ENCODE results near the gene NT5E.

The NT5E gene

DNA sequence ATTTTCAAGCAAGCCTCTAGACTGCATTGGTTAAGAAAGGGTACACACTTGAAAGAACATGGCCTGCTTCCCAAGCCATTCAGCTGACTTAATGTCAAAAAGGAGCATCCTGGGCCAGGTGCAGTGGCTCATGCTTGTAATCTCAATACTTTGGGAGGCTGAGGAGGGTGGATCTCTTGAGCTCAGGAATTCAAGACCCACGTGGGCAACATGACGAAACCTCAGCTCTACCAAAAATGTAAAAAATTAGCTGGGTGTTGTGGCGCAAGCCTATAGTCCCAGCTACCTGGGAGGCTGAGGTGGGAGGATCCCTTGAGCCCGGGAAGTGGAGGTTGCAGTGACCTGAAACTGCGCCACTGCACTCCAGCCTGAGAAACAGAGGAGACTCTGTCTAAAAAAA lies 26.9 kb upstream of the NT5E start:
- DNase-seq, result no peak

DNA sequence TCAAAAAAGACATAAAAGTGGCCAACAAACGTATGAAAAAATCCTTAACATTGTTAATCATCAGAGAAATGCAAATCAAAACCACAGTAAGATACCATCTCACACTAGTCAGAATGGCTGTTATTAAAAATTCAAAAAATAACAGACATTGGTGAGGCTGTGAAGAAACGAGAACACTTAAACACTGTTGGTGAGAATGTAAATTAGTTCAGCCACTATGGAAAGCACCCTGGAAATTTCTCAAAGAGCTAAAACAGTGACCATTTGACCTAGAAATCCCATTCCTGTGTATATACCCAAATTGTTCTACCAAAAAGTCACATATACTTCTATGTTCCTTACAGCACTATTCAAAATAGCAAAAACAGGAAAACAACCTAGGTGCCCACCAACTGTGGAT lies 24.9 kb upstream of the NT5E start:
- DNase-seq, result no peak

DNA sequence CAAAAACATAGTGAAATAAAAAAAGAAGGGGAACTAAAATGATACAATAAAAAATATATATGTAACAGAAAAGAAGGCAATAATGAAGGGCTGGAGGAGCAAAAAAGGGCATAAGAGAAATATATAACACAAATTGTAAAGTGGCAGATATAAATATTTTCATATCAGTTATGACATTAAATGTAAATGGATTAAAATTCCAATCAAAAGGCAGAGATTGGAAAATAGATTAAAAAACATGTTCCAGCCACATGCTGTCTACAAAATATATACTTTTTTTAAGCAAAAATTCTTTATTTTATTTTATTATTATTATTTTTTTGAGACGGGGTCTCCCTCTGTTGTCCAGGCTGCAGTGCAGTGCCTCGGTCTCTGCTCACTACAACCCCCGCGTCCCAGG lies 23.9 kb upstream of the NT5E start:
- DNase-seq, result no peak

DNA sequence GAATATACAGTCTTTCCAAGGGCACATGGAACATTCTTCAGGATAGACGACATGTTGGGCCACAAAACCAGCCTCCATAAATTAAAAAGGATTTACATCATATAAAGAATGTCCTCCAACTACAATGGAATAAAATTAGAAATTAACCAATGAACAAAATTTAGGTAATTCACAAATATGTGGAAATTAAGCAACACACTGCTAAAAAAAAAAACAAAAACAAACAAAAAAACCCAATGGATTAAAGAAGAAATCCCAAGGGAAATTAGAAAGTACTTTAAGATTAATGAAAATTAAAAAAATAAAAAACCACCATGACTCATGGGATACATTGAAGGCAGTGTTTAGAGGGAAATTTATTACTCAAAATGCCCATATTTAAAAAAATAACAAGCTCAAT lies 21.4 kb upstream of the NT5E start:
- no peak for DNase-seq

DNA sequence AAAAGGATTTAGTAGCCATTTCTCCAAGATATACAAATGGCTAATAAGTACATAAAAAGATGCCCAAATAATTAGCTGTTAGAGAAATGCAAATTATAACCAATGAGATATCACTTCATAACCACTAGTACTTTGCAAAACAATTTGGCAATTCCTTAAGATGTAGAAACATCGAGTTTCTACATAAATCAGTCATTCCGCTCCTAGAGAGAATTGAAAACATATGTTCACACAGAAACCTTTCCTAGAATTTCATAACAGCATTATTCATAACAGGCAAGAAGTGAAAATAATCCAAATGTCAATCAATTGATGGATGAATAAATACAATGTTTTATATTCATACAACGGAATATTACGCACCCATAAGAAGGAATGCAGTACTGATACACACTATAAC lies 20.5 kb upstream of the NT5E start:
- DNase-seq, result no peak

DNA sequence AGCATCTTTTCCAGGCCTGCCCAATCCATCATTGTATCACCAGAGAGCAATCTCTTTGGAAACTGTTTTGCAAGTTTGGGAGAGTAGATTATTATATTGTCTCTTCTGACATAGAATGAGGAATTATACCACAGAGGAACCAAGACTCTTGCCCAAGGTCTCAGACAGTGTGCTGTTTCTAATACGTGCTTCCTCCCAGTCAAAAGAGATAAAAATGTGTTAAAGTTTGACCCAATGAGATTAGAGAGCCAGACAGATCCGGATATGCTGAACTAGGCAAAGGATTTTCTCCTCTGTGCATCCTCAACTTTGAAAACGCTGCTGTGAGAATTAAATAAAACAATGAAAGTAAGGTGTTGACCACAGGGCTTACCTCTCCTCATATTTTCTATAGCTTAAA lies 18.6 kb upstream of the NT5E start:
- no peak for DNase-seq

DNA sequence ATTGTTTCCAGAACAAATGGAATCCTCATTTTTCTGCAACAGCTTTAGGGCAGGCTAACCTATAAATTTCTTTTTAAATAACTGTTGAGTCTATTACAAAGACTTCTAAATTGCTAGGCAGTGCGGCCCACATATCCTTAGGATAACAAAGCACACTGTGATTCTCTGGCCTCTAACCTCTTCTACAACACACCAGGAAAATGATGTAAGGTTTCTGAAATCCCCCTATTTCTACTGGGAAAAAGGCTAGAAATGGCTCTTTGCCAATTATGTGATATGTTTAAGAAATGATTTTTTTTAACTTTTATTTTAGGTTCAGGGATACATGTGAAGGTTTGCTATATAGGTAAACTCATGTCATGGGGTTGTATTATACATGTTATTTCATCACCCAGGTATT lies 17.3 kb upstream of the NT5E start:
- DNase-seq, result no peak

DNA sequence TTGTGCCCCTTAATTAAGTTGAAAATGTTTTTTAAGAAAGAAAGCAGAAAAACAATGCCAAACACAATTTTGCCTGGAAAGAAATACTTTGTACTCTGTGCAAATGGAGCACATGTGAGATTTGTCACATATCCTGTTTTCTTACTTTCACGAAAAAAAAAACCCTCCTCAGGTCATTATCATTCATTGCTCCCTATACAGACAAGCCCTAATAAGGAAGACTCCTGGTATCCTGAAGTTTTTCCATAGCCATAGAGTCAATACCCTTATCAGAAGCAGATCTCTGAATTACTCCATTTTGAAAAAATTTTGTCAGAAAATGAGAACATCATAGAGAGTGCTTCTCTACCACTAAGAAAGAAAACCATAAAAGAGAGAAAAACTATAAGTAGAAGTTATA lies 14.0 kb upstream of the NT5E start:
- DNase-seq, result no peak

DNA sequence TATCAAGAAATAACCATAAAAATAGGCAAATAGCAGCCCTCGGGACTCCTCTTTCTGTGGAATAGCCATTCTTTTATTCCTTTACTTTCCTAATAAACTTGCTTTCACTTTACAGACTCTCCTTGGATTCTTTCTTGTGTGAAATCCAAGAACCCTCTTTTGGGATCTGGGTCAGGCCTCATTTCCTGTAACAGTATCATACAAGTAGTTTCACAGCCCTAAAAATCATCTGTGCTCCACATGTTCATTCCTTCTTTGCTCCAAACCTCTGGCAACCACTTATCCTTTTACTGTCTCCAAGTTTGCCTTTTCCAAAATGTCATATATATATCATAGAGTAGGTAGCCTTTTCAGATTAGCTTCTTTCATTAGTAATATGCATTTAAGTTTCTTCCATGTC lies 13.5 kb upstream of the NT5E start:
- no peak for DNase-seq

DNA sequence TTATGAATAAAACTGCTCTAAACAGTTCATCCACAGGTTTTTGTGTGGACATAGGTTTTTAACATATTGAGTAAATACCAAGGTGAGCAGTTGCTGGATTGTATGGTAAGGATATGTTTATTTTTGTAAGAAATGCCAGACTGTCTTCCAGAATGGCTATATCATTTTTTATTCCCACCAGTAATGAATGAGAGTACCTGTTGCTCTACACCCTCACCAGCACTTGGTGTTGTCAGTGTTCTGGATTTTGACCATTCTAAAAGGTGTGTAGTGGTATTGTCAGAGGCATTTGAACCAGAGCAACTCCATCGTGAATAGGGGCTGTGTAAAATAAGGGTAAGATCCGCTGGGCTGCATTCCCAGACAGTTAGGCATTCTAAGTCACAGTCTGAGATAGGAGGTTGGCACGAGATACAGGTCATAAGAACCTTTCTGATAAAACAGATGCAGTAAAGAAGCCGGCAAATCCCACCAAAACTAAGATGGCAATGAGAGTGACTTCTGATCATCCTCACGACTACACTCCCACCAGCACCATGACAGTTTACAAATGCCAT lies 12.9 kb upstream of the NT5E start:
- DNase-seq, result no peak

DNA sequence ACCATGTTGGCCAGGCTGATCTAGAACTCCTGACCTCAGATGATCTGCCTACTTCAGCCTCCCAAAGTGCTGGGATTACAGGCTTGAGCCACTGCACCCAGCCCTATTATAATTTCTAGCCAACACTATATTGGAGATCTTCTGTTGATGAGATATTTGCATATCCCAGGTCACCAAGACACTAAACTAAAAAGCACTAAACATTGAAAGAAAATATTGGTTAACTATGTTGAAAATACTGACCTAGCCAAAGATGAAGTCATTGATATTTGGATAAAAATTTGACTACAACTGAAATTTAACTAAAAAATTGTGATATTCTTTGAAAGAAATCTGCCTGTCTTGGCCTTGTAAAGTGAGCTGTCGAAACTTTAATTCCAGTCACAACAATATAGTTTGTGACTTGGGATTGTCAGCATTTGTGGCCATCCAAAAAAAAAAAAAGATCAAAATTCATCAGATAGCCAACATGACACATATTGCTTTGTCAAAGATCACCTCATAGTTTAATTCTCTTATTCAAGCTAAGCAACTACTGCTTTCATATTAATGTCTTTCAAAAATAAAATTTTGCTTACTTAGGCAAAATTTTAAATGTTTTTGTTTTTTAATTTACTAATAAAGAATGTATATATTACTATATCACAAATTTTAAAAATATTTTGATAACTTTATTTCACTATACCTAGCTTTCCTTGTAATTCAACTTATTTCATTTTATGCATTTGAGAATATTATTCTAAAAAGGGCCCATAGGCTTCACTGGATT lies 6.3 kb upstream of the NT5E start:
- no peak for DNase-seq

DNA sequence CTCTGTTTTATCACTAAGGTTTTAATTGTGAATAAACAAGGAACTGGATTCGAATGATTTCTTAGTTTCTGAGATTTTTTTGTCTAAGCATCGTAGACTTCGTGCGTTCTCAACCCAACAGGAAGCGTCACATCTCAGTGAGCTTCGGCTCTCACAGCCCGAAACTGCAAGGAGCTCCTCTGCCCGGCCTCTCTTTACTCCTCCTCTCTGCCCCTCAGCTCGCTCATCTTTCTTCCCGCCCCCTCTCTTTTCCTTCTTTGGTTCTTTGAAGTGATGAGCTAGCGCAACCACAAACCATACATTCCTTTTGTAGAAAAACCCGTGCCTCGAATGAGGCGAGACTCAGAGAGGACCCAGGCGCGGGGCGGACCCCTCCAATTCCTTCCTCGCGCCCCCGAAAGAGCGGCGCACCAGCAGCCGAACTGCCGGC lies 480 bp upstream of the NT5E start:
- DNase-seq, result peak; percentile 47

DNA sequence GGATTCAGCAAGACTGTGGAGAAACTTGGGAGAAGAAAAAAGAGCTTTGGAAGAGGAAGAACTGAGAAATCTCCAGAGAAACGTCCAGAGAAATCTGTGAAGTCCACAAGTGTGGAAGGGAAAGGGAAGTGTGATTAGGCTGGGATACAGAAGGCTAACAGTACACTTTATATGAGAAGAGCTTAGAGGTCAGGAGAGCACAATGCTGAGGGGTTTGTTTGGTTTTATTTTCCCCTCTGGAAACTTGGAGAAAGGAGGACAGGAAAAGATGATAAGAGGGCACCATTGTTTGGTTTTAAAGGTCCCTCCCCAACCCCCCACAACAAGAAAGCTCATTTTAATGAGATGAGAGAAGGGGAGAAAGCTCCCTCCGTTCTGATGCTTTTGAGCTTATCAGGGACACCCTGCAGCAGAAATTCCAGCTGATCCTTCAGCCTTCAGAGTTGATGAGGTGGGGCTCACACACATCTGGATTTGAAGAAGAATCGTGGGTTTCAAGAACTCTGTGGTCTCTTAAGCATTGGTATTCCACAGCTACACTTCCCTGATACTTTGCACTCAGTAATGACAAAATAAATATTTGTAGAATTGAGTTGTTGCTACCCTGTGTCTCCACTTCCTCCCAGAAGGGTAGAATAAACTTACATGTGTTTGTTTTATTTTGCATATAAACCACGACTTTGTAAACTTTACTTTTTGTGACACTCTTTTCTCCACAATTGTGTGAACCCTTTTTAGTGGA lies 1.9 kb downstream of the NT5E start:
- DNase-seq, result no peak

DNA sequence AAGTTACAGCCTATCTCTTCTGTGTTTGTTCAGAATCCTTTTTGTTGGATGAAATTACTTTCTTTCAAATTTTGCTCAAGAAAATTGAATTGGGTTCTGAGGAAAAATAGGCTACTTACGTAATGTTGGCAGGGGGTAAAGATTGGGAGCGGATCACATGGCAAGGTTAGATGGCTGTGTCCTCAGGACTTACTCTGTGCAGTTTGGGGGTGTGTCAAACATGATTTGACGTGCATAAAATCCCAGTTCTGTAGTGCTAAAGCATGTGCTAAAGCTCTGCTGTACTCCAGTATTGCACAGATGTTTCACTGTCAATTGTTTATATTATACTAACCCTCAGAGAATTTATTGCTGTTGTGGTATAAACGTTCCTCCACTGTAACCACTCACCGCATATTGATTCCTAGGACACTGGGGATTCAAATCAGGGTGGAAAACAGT lies 2.6 kb downstream of the NT5E start:
- no peak for DNase-seq

DNA sequence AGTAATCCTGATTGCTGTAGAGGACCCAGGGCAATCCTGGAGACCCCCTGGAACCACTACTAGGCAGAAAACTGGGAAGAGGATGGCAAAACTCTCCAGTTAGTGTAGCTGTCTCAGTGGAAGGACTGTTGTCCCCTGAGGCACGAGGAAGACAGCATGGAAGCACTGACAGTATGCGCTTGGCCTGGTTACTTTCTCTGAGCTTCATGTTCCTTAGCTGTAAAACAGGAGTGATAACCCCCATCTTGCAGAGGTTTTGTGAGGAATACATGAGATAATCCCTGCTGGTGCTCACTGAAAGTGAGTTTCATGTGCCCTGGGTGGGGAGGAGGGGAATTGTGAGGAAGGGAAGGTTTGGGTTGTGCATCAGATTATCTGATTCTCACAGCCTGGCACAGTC lies 3.2 kb downstream of the NT5E start:
- no peak for DNase-seq

DNA sequence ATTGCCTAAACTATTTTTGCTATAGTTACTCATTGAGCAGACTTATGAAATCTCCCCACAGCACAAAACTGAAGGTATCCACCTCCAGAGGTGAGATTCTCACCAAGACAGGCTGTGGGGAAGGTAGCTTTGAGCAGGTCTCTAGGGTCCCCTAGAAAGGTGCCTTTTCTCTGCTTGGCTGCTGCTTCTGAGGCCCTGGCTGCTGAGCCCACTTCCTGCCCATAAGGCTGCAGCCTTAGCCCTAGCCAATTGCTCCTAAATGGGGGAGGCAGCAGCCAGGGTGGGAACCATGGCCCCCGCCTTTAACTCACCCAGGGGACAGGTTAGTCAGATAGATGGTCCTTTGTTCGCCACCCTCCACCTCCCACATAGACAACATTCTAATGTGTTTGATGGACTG lies 3.6 kb downstream of the NT5E start:
- no peak for DNase-seq

DNA sequence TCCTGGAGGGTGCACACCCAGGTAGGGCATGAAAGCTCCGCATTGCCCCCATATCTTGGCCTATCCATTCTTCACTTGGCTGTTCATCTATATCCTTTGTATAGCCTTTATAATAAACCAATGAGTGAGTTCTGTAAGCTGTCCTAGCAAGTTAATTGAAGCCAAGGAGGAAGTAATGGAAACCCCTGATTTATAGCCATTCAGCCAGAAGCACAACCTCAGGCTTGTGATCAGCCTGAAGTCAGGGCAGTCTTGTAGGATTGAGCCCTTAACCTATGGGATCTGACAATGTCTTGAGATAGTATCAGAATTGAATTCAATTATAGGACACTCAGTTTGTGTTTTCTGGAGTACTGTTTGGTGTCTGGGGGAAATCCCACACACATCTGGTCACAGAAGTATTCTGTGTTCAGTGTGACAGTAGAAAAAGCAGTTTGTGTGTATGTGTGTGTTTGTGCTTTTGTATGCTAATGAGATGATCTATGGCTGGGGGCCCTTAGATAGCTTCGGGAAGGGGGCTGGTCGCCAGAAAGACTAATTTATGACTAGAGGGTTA lies 5.7 kb downstream of the NT5E start:
- no peak for DNase-seq

DNA sequence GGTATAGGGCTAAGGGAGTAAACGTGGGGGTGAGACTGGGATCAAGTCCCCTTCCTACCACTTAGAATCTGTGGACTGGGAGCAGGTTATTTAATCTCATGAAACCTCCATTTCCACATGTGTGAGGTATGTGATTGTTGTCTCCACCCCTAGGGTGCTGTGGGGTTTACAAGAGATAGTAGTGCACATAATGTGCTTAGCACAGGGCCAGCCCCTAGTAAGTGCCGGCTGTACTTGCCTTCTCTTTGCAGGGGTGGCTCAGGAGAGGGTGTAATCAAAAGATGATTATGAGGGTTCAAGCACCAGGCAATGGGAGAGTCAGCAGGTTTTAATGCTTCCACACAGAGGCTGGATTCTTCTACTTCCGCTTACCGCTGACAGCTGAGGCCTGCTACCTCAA lies 6.9 kb downstream of the NT5E start:
- DNase-seq, result no peak

DNA sequence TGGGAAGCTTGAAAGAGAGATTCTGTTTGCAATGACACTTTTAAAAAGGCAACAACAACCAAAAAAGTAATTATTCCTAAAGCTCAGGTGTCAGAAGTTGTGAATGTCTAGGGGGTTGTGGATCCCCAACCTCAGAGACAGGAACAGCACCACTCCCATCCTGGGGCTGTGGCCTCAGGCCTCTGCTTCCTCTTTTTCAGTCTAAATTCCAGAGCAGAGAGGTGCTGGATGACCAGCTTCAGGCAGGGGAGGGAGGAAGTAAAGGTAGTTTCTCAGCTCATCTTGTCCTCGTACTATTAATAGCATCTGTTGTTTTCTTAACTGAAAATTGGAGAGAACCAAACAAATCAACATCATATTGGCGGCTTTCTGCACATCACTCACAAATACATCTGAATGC lies 8.3 kb downstream of the NT5E start:
- no peak for DNase-seq

DNA sequence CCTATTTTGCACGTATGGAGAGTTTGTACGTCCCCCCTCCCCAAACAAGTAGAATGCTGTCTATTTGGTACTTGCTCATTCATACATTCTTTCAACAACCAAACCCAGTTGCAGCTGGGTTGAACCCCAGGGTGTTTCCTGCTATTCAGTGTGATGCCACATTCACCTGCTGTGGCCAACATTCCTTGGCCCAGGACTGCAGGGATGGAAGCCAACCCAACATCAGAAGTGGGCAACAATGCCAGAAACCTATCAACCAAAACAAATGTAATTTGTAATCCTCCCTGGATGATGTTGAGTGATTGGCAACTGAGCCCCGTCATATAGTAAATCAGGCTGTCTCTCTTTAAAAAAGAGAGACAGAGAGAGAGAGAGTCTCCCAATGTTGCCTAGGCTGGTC lies 8.9 kb downstream of the NT5E start:
- no peak for DNase-seq

DNA sequence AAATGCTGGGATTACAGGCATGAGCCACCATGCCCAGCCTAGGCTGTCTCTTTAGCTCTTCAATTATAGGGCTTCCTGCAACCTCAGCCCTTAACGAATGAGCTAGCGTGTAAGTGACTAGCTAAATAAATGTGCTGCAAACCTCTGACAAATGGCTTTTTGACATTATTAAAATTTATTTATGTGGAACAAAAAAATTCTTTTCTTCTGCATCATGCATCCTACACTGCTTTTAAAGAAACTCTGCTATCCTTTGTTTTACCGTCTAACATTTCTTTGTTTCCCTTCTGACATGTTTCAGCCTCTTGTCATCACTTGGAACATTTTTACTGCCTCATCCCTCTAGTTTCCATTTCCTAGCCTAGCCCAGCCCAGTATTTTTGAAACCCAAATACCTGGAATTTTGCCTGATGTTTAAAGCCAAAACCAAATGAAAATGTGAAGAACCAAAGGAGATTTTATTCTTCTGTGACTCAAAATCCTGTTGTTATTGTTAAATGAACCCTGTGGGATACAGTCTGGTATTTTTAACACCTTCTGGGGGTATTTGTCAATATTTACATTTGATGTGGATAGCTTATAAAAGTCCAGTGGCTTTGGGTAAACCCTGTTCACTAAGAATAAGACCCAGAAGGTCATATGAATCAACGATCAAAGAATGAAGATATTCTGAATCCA lies 9.5 kb downstream of the NT5E start:
- DNase-seq, result no peak

DNA sequence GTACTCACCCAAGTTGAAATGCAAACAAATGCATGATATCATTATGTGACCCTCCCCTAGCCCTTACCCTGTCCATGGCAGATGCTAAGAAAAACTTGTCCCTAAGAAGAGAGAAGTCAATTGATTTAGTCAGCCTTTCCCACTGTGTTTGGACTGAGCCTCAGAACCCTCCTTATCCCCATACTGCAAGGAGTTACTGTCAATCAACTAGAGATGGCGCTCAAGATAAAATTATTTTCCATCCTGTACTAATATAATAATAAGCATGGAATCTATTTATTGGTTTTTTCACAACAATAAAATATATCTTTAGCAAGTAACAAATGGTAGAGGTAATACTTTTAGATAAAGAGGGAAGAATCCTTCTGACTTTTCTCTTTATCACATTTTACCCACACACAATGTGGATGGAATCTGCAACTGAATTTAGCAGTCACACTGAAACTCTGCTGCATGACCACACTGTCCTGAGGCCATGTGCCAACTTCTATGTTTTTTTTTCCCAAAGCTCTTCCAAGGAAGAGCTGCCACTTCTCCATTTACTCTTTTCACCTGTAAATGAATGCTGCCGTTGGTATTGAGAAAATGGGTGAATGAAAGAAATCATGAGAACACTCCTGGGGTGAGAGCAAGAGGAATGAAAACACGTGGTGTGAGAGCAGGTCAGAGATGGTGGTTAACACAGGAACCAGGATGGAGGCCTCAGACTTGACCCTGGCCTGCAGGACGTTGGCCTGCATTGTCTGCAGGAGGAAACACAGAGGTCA lies 10.5 kb downstream of the NT5E start:
- no peak for DNase-seq
